Calu3 (cell line): Measurements from ENCODE around the gene PRDX2. TPM values are rescaled to one million over a fixed set of nuclear protein-coding genes. Genes with fewer than 3 reads are reported as not detected.

Source experiments
- BruUV-seq: library from RNA; stranded (reverse); fragments of 400-500 nt; replicated peaks from 2 replicates; lab custom pipeline; 2021; lab: Mats Ljungman, UMichigan
- CTCF ChIA-PET: fragments of 300-600 bp; sonication (Branson Sonifier 250); formaldehyde crosslinking; loops from one replicate; lab custom pipeline; 2022; ENCODE audit warnings: antibody characterized with exemption; lab: Charles Lee
- DNase-seq: peaks from one replicate; pipeline ENCODE4 v3.0.0; 2022
- H3K27ac Mint-ChIP-seq: one replicate; pipeline ENCODE4 v1.8.0; 2022; ENCODE audit warnings: mixed read lengths; ENCODE audit not compliant: unreplicated experiment
- H3K27me3 Mint-ChIP-seq: one replicate; pipeline ENCODE4 v1.8.0; 2022; ENCODE audit warnings: mixed read lengths; ENCODE audit not compliant: unreplicated experiment
- H3K36me3 Mint-ChIP-seq: one replicate; pipeline ENCODE4 v1.8.0; 2022; ENCODE audit warnings: mild to moderate bottlenecking, moderate library complexity, mixed read lengths; ENCODE audit not compliant: insufficient read depth, unreplicated experiment
- H3K4me1 Mint-ChIP-seq: one replicate; pipeline ENCODE4 v1.8.0; 2022; ENCODE audit warnings: mild to moderate bottlenecking, low read depth, mixed read lengths; ENCODE audit not compliant: unreplicated experiment
- H3K4me3 Mint-ChIP-seq: one replicate; pipeline ENCODE4 v1.8.0; 2022; ENCODE audit warnings: mild to moderate bottlenecking, low read depth, moderate library complexity, mixed read lengths; ENCODE audit not compliant: unreplicated experiment
- H3K9me3 Mint-ChIP-seq: one replicate; pipeline ENCODE4 v1.8.0; 2022; ENCODE audit warnings: low read depth, mixed read lengths; ENCODE audit not compliant: unreplicated experiment
- intact Hi-C: fragments of 100-400 bp; cut with micrococcal nuclease; formaldehyde crosslinking; loops from one replicate; pipeline ENCODE4 v1.10.0; 2022; ENCODE audit not compliant: unreplicated experiment
- total RNA-seq: library from RNA; stranded (reverse); gene quantifications from 2 replicates; pipeline ENCODE4 v1.2.3, GENCODE V29; 2022
- TF ChIP-seq, protein P1 (sequence below): fragments of 200-600 bp; IDR thresholded peaks from one replicate; pipeline ENCODE4 v1.8.0; 2022; ENCODE audit warnings: antibody characterized with exemption; ENCODE audit not compliant: unreplicated experiment

Gene PRDX2
- total RNA-seq, 1 experiment from 2014 or later = 135 TPM

DNA sequence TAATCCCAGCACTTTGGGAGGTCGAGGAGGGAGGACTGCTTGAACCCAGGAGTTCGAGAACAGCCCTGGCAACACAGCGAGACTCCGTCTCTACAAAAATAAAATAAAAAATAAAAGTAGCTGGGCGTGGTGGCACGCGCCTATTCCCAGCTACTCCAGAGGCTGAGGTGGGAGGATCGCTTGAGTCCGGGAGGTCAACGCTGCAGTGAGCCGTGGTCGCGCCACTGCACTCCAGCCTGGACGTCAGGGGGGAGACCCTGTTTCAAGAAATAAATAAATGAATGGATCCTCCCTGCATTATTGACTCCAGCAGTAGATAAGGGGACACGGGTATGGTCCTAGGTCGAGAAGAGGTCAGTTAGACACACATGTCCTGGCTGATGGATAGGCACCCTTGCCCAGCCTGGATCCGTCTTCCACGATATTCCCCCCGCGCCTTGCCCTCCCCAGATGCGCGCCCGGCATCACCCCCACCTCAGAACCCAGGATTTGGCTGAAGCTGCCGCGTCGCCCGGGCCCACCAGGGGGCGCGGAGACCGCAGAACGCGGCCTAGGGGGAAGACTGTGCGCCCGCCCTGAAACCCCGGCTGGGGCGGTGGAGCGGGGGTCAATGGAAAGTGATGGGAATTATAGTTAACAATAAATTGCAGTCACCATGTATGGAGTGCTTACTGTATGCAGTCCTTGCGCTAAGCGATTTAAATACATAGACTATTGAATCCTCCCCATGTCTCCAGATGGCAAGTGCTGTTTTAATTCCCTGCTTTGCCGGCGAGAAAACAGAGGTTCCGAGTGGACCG is 24.2 kb downstream of the PRDX2 start:
- intact Hi-C loops = loop anchor here (1.0 kb wide), 1 partner anchor 18 kb away; no protein-coding TSS in a partner anchor
- H3K4me3 Mint-ChIP-seq = peak overlapping the region; percentile 76
- H3K4me1 Mint-ChIP-seq = peaks cover 20% of the 10 kb centered on the region
- CTCF ChIA-PET = interaction anchor here (0.6 to 3.0 kb wide), 5 partner anchors 8 to 96 kb away, joined by 3 to 17 read pairs (median 8); partner anchors contain the start of gene JUNB
- no peaks in the 10 kb centered on the region for H3K9me3 Mint-ChIP-seq
- TF ChIP-seq, protein P1, sequence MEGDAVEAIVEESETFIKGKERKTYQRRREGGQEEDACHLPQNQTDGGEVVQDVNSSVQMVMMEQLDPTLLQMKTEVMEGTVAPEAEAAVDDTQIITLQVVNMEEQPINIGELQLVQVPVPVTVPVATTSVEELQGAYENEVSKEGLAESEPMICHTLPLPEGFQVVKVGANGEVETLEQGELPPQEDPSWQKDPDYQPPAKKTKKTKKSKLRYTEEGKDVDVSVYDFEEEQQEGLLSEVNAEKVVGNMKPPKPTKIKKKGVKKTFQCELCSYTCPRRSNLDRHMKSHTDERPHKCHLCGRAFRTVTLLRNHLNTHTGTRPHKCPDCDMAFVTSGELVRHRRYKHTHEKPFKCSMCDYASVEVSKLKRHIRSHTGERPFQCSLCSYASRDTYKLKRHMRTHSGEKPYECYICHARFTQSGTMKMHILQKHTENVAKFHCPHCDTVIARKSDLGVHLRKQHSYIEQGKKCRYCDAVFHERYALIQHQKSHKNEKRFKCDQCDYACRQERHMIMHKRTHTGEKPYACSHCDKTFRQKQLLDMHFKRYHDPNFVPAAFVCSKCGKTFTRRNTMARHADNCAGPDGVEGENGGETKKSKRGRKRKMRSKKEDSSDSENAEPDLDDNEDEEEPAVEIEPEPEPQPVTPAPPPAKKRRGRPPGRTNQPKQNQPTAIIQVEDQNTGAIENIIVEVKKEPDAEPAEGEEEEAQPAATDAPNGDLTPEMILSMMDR = peak; percentile 79
- peak; percentile 87 for DNase-seq
- peak overlapping the region; percentile 93 for H3K27ac Mint-ChIP-seq
- no peaks in the 10 kb centered on the region for H3K27me3 Mint-ChIP-seq
- BruUV-seq = no TSS peak
- peaks cover 52% of the 10 kb centered on the region for H3K36me3 Mint-ChIP-seq

DNA sequence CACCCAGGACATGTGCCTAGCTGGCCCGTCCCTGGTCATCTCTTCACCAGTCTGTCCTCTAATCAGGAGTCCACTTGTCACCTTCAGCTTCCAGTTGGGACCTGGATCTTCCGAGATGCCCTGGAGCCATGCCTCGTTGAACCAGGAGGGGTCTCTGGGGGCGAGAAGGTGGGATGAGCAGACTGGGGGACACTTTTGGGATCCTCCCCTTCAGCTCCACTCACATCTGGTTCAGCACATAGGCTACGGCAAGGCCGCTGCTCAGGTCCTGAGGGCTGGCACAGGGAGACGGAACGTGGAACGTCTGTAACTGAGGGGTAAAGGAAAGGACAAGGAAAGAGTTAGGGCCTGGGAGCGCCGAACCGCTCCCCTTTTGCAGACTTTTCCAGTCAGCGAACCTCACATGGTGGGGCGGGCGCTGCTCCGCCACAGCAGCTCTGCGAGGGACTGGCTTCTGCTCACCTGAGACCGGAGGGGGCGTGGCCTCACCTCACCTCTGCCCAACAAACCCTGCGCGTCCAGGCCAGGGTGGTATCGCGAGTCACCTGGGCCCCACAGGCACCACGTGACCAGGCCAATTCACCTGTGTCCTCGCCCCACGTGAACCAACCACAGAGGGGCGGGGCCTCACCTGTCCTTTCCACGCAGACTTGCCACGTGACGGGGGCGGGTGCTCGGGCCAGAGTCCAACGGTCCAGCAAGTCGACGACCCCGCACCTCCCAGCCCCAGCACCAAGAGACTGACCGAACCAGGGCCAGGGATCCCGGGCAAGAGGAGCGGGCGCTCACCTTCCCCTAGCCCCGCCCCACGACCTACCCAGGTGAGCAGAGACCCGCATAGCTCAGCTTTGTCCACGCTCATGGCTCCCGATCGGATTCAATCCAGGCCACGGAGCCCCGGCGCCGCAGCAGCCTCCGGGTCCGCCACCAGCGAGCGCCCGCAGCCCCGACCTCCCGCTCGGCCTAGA is 26.7 kb downstream of the PRDX2 start, which contains the start of gene HOOK2:
Gene HOOK2, minus strand, starts transcription at position 965 of the 968 bp plus-strand sequence. Its CDS starts 103 bp downstream, at position 862.
- no TSS peak for BruUV-seq
- CTCF ChIA-PET = interaction anchor here (0.9 kb wide), 1 partner anchor 21 kb away, joined by 3 read pairs; no protein-coding TSS in a partner anchor
- H3K9me3 Mint-ChIP-seq = no peaks in the 10 kb centered on the region
- H3K4me3 Mint-ChIP-seq = peak within 1 kb of the TSS; percentile 69
- no peaks in the 10 kb centered on the region for H3K27me3 Mint-ChIP-seq
- H3K4me1 Mint-ChIP-seq = peaks cover 20% of the 10 kb centered on the region
- TF ChIP-seq, protein P1 = no peak
- DNase-seq = peak; percentile 87
- intact Hi-C loops = no loop called here
- H3K36me3 Mint-ChIP-seq = peaks cover 67% of the 10 kb centered on the region
- H3K27ac Mint-ChIP-seq = peak within 1 kb of the TSS; percentile 47

DNA sequence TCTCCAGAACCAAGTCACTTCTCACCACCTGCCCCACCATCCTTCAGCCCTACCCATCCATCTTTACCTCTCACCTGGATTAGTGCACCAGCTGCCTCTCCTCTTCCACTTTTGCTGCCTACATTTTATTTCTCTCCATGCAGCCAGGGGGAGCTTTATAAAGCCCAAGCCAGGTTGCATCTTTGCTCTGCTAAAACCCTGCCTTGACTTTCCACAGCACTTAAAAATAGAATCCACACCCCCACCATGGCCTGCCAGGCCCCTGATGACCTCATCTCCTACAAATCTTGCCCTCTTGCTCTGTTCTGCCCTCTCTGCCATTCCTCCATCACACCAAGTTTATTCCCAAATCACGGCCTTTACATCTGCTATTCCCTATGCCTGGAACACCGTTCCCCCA is 28.0 kb downstream of the PRDX2 start:
- Mint-ChIP-seq H3K36me3 (peaks cover 72% of the 10 kb centered on the region), H3K27ac (peak overlapping the region; percentile 65), H3K9me3 (no peaks in the 10 kb centered on the region), H3K27me3 (no peaks in the 10 kb centered on the region), H3K4me3 (peak overlapping the region; percentile 10), H3K4me1 (peaks cover 18% of the 10 kb centered on the region)
- intact Hi-C loops = no loop called here
- no peak for DNase-seq
- no TSS peak for BruUV-seq
- CTCF ChIA-PET = no interaction called here
- TF ChIP-seq, protein P1 = no peak

DNA sequence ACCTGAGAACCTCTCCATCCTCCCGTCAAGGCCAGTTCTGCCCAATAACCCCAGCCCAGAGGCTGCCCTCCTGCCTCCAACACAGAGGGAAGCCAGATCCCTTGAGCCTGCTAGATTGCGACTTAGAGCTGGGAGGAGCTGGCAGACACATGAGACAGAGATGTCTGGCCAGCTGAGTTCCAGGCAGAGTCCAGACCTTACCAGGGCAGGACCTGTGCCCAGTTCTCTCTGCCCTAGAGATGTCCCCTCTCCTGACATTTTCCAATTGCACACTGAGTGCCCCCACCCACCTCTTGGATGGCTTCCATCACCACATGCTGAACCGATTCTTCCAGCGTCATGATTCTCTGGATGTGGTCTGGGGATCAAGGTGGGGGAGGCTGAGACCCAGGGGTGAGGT is 29.3 kb downstream of the PRDX2 start:
- intact Hi-C loops = no loop called here
- CTCF ChIA-PET = no interaction called here
- BruUV-seq = no TSS peak

More for the DNA sequence above, 29.3 kb downstream of the PRDX2 start:
- Mint-ChIP-seq H3K27me3 (no peaks in the 10 kb centered on the region), H3K4me3 (no peak overlapping the region), H3K9me3 (no peaks in the 10 kb centered on the region), H3K27ac (no peak overlapping the region), H3K4me1 (peaks cover 12% of the 10 kb centered on the region), H3K36me3 (peaks cover 61% of the 10 kb centered on the region)
- TF ChIP-seq, protein P1 = no peak
- no peak for DNase-seq
